SIG-M5 (cell line): ENCODE measurements around the gene ATG4B.
"Not testable (repeated sequence)": the region's sequence is repeated elsewhere in the genome, so short reads cannot be mapped to it uniquely, and the experiment has no call there.

Experiments used
- DNase-seq: peaks from one replicate; lab custom pipeline; 2025; lab: John Stamatoyannopoulos, UW

ATG4B gene

GRCh38 chr2:241640165-241640795, 2.8 kb downstream of the ATG4B start:
- no peak for DNase-seq

- no peak for DNase-seq
Measured at GRCh38 chr2:241641631-241642030, 4.1 kb downstream of the ATG4B start.

DNA sequence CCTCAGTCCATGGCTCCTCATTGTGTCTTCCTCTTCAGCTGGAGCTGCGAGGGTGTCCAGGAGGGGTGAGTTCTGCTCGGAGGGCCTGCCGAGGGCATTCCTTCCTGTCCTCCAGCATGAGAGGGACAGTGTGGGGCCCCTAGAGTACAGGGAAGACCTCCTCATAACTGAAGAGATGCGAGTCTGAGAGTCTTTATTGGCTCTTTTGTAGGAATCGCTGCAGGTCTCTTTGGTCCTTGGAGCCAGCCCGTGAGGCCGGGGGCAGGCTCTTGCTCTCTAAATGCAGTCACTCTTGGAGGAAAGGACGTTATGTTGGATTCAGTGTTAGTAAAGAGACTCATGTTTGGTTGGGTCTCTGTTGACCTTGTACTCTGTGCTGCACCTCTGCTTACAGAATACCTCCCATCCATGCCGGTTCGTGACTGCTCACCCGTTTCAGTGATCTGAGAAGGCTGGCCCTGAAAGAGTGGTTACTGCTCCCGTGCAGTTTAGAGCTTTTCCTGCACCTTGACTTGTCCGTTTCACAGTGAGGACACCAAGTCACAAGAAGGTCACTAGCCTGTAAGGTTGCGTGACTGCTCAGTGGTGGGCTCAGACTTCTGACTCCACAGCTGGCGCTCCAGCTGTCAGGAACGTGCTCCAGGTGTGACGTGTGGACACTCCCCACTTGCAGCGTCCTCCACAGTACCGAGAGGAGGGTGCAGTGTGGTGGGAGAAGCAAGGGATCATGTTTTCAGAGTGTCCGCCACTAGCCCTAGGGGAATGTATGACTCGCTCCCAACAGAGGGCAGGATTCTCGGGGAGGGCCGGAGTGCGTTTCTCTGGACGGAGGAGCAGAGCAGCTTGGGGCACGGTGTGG, 7.8 kb downstream of the ATG4B start:
- DNase-seq = no peak

- no peak for DNase-seq
Measured at GRCh38 chr2:241645915-241646645, 8.6 kb downstream of the ATG4B start.

- no peak for DNase-seq
Measured at GRCh38 chr2:241648453-241648852, 11.0 kb downstream of the ATG4B start.

GRCh38 chr2:241649404-241649803, 11.9 kb downstream of the ATG4B start:
- no peak for DNase-seq

- DNase-seq = no peak
Measured at GRCh38 chr2:241649927-241650326, 12.4 kb downstream of the ATG4B start.

GRCh38 chr2:241652142-241652541, 14.6 kb downstream of the ATG4B start:
- DNase-seq = no peak

DNA sequence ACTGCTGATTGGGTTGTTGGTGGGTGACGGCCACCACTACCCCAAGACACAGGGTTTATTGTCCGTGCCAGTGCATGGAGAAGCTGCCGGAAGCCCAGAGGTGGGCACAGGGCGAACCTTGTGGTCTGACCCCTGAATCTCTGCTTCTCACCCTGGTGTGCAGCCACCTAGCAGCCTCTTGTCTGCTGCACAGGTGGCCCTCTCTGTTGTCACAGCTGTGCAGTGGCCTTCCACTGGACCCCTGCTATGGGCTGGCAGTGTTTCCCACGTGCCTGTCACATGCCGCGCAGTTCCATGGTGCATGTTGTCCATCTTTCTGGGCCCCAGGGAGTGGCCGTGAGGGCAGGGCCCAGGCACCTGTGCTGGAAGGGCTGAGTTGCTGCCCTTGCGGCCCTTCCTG, 15.2 kb downstream of the ATG4B start:
- DNase-seq = no peak

DNA sequence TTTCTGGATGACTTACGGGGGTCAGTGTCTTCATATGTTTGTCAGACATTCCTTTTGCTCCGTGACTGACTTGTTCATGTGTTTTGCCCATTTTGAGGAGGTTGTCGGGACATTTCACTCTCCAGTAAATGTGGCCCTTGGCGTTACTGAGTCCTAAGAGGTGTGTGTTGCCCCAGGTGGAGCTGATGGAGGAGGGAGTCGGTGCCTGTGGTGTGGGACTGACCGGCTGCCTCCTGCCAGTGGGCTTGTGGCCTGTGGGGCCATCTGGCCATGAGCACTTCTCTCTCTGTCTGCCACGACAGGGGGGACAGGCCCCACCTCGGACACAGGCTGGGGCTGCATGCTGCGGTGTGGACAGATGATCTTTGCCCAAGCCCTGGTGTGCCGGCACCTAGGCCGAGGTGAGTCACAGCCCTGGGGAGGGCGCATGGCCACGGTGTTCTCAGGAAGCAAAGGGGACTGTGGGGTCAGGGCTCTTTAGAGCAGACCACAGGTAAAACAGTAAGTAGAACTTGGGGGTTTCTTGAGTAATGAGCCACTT, 15.8 kb downstream of the ATG4B start:
- DNase-seq = no peak

- no peak for DNase-seq
Measured at GRCh38 chr2:241654551-241654950, 17.1 kb downstream of the ATG4B start.

DNA sequence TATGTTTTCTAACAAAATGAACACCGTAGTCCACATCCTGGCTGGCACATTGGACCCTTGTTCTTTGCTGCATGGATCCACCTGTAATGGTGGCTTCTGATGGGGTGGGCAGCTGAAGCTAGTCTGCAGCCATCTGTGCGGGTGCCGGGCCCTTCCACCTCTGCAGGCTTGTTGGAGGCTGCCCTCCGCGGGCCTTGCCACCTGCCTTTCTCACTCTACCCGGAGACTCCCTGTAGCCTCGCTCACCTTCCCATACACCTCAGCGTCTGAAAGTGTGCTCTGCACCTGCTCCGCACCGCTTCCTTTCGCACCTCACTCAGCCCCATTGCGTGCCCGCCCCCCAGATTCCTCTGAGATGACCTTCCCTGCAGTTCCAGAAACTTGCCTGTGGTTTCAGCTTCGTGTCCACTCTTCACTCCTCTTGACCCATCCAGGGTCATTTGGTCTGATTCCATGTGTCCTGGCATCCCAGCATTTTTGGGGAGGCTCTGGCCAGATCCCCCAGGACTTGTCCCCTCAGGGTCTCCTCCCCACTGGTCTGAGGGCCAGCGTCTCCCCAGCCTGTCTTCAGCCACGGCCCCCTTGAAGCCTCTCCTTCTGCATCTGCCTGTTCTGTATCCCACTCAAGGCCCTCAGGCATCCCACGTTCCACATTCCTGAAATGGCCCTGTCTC, 18.2 kb downstream of the ATG4B start:
- DNase-seq = no peak

DNA sequence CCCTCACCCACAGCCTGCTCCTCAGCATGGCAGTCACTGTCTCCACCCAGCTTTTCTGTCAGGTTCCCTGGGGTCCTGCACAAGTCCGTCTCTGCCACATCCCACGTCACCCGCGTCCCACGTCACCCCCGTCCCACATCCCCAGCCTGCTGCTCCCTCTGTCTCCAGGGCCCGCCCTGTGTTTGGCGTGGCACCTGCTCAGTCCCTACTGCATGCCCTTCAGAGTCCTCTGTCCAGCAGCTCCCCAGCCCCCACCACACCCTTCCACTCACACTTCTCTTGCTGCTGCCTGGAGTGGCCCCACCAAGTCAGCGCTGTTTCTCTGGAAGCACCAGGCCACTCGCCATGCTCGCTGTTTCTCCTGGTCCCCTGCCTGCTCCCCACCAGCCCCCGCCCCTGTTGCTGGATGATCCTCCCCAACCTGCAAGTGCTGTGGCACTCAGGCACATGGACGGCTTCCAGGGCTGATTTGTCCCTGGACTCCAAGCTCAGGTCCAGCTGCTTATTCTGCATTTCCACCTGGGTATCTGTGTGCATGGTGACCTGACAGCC, 18.8 kb downstream of the ATG4B start:
- DNase-seq = no peak

DNA sequence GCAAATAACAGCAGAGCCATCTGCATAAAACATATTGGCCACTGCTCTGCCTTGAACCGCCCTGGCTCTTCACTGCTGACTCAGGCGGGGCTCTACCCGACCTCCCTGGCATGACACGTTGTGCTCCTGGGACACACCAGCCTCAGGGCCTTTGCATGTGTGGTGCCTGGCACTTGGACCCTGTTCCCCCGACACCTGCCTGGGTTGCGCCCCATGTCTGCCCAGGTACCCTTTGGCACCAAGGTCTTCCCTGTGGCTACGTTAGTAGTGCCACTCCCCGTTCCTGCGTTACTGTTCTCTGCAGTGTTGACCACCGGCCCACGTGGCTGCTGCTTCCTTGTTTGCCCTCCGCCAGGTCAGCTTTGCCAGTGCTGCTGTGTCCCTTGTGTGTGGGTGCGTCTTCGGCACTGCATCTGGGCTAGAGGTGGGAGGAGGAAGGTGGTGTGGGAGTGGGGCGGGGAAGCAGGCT, 20.3 kb downstream of the ATG4B start:
- no peak for DNase-seq

DNA sequence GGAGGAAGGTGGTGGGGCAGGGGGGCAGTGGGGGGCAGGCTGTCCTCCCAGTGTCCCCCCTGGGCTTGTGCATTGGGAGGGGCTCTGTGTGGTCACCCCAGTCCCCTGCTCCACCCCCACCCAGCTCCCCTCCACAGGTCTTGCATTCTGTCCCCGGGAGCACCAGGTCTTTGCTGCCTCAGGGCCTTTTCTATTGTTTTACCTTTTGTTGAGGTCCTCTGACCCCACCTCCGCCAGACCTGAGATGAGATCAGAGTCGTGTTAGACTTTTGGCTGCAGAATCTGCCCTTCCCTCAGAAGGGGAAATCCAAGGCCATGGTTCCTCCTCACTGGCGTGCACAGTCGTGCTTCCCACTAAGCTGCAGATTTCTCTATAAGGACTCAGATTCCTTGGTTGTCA, 20.8 kb downstream of the ATG4B start:
- DNase-seq = no peak

GRCh38 chr2:241659150-241659739, 21.8 kb downstream of the ATG4B start:
- no peak for DNase-seq

DNA sequence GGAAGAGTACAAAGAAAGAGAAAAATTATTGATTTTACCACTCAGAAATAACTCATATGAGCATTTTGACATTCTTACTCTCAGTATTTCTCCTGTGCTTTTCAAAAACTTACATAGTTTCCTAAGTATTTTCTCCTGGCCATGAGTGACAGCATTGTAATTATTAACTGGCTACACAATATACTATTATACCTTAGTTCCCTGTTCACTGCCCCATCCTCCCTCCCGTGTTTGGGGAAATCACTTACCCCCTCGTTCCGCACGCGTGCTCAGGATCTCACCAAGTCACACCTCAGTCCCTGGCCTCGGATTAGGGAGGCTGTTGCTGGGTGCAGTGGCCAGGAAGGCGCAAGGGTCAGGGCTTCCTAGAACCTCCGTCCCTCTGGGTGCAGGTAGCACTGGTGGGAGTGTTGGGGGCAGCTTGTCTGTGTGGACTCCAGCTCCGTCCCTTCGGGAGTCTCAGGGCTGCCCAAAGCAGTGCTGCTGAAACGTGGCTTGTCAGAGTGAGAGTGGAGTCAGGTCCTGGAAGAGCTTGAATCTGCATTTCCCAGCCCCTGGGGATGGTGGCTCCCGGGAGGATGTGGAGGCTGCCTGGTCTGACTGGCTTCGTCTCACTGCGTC, 23.2 kb downstream of the ATG4B start:
- no peak for DNase-seq

DNA sequence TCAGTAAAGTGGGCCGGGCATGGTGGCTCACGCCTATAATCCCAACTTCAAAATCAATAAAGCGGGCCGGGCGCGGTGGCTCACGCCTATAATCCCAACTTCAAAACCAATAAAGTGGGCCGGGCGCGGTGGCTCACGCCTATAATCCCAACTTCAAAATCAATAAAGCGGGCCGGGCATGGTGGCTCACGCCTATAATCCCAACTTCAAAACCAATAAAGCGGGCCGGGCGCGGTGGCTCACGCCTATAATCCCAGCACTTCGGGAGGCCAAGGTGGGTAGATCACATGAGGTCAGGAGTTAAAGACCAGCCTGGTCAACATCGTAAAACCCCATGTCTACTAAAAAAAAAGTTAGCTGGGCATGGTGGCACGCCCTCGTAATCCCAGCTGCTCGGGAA, 25.2 kb downstream of the ATG4B start:
- not testable (repeated sequence) for DNase-seq

GRCh38 chr2:241665731-241666440, 28.4 kb downstream of the ATG4B start:
- no peak for DNase-seq
